PFSK-1 (cell line): Measurements from ENCODE around the gene LRRC4B.

Source experiments
- SIN3A ChIP-seq: IDR thresholded peaks from 2 replicates; pipeline ENCODE4 v1.6.1; 2012; ENCODE audit warnings: mild to moderate bottlenecking, low read length, moderate library complexity, borderline replicate concordance; ENCODE audit not compliant: insufficient read depth
- TAF1 ChIP-seq: IDR thresholded peaks from 2 replicates; pipeline ENCODE4 v1.6.1; 2012; ENCODE audit warnings: low read length, control low read depth, borderline replicate concordance; ENCODE audit not compliant: insufficient read depth

DNA sequence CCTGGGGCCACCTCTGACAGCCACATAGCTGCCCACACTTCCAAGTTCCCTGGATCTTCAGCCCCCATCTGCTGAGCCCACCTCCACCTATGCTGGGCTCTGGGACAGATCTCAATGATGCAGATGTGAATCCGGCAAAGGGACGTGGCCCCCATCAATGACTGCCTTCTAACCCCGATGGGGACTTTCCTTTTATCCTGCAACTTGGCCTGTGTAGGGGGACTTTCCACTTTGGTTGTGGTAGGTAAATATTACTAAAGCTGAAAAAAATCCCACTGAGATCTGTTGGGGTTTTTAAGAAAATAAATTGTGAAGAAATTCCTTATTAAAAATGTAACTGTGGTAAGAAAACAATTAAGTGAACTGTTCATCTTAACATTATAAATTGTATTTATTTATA, 33.8 kb downstream of the LRRC4B start:
- TF ChIP-seq TAF1 (no peak), SIN3A (no peak)
